ENCODE measurements around the gene SETD5. TPM values are rescaled to one million over a fixed set of nuclear protein-coding genes. Genes with fewer than 3 reads are reported as not detected.

SETD5 gene
- total RNA-seq, 6 experiments from 2014 or later: 62.0 to 74.6 (median 67.4) TPM

DNA sequence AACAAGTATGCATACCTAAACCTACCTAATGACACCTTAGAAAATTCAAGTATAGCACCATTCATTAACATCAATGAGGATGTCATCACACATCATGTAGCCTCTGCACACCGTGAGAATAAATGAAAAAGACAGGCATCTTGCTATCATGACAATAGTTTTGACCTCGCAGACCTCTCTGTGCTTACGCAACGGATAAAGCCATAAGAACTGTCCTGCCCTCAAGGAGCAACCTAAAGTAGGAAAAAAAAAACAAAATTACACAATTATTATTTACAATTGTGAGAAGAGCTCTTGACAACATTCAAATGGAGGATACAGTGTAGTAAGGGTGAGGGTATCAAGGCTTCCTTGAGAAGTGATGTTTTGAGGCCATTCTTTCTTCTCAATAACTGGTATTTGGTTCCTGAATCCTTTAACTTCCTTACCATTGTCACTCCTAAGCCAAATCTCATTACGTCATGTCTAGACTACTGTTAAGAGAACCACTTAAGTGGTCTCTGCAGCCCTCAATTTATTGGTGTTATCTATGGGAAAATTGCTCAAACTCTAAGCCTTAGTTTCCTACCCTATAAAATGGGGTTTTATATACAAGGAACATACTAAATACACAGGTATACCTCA lies 7.0 kb upstream of the SETD5 start:
- TF ChIP-seq, protein P1, sequence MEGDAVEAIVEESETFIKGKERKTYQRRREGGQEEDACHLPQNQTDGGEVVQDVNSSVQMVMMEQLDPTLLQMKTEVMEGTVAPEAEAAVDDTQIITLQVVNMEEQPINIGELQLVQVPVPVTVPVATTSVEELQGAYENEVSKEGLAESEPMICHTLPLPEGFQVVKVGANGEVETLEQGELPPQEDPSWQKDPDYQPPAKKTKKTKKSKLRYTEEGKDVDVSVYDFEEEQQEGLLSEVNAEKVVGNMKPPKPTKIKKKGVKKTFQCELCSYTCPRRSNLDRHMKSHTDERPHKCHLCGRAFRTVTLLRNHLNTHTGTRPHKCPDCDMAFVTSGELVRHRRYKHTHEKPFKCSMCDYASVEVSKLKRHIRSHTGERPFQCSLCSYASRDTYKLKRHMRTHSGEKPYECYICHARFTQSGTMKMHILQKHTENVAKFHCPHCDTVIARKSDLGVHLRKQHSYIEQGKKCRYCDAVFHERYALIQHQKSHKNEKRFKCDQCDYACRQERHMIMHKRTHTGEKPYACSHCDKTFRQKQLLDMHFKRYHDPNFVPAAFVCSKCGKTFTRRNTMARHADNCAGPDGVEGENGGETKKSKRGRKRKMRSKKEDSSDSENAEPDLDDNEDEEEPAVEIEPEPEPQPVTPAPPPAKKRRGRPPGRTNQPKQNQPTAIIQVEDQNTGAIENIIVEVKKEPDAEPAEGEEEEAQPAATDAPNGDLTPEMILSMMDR (IDR thresholded peaks at IDR 0.05): no peak
- Mint-ChIP-seq H3K9me3 (no peaks in the 10 kb centered on the region), H3K4me3 (no peak overlapping the region), H3K27me3 (ENCODE audit: insufficient read depth) (no peaks in the 10 kb centered on the region), H3K36me3 (ENCODE audit: low read depth) (peaks cover 51% of the 10 kb centered on the region), H3K27ac (no peak overlapping the region), H3K4me1 (ENCODE audit: low read depth) (peaks cover 50% of the 10 kb centered on the region)
- DNase-seq: no peak

DNA sequence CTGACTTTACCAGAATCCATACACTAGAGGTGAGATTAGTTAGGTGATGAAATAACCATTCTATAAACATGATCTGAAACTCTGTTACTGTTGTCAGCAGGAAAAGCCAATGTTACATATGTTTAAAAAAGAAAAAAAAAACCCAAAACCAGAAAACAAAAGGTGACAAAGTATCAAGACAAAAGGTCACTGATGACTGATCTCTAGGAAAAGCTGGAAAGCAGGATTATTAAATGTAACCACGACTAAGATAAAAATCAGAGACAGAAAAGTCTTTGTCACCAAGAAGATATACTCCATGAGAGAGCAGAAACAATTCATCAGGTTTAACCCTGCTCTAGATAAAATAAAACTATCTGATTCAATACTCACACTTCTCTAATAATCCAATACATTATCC lies 5.4 kb upstream of the SETD5 start:
- TF ChIP-seq, protein P1 (IDR thresholded peaks at IDR 0.05): no peak
- Mint-ChIP-seq H3K4me1 (ENCODE audit: low read depth) (peaks cover 45% of the 10 kb centered on the region), H3K27me3 (ENCODE audit: insufficient read depth) (peaks cover 5% of the 10 kb centered on the region), H3K4me3 (peak overlapping the region; percentile 20; the same call in 1 of the 2 replicates), H3K36me3 (ENCODE audit: low read depth) (peaks cover 53% of the 10 kb centered on the region), H3K9me3 (no peaks in the 10 kb centered on the region), H3K27ac (peak overlapping the region; percentile 20; the same call in 1 of the 2 replicates)
- no peak for DNase-seq

DNA sequence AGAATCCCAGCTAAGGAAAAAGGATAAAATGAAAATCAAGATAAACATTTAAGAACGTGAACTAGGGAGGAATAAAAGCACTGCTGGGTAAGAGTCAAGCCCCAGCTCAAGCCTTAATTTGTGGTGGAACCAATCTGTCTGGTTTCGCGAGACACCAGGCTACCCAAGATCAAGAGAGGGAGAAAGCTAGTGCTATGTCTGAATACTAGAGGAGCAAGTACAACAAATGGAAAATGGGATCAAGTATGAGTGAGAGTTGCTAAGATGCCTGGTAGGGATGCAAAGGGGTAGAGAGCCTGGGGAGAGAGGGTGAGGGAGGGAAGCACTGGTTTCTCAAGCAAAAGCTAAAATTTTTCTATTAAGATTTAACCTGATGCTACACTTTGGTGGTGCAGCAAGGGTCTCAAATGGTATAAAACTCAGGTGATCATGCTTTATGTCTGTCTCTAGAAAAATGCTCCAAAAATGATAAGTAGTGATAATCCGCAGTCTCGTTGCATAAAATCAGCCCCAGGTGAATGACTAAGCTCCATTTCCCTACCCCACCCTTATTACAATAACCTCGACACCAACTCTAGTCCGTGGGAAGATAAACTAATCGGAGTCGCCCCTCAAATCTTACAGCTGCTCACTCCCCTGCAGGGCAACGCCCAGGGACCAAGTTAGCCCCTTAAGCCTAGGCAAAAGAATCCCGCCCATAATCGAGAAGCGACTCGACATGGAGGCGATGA lies 1.7 kb upstream of the SETD5 start:
- H3K27ac Mint-ChIP-seq: peak overlapping the region; percentile 97
- H3K9me3 Mint-ChIP-seq: no peaks in the 10 kb centered on the region
- peaks cover 12% of the 10 kb centered on the region for H3K27me3 Mint-ChIP-seq (ENCODE audit: insufficient read depth)
- no peak for DNase-seq
- H3K4me3 Mint-ChIP-seq: peak overlapping the region; percentile 99
- peaks cover 59% of the 10 kb centered on the region for H3K4me1 Mint-ChIP-seq (ENCODE audit: low read depth)
- H3K36me3 Mint-ChIP-seq (ENCODE audit: low read depth): peaks cover 54% of the 10 kb centered on the region
- TF ChIP-seq, protein P1 (IDR thresholded peaks at IDR 0.05): no peak

DNA sequence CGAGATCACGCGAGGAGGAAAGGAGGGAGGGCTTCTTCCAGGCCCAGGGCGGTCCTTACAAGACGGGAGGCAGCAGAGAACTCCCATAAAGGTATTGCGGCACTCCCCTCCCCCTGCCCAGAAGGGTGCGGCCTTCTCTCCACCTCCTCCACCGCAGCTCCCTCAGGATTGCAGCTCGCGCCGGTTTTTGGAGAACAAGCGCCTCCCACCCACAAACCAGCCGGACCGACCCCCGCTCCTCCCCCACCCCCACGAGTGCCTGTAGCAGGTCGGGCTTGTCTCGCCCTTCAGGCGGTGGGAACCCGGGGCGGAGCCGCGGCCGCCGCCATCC lies 1.1 kb upstream of the SETD5 start:
- peaks cover 49% of the 10 kb centered on the region for H3K36me3 Mint-ChIP-seq (ENCODE audit: low read depth)
- TF ChIP-seq, protein P1 (IDR thresholded peaks at IDR 0.05): no peak
- peaks cover 65% of the 10 kb centered on the region for H3K4me1 Mint-ChIP-seq (ENCODE audit: low read depth)
- peak; percentile 95 for DNase-seq
- peak overlapping the region; percentile 97 for H3K27ac Mint-ChIP-seq
- H3K27me3 Mint-ChIP-seq (ENCODE audit: insufficient read depth): peaks cover 12% of the 10 kb centered on the region
- peak overlapping the region; percentile 99 for H3K4me3 Mint-ChIP-seq
- no peaks in the 10 kb centered on the region for H3K9me3 Mint-ChIP-seq

DNA sequence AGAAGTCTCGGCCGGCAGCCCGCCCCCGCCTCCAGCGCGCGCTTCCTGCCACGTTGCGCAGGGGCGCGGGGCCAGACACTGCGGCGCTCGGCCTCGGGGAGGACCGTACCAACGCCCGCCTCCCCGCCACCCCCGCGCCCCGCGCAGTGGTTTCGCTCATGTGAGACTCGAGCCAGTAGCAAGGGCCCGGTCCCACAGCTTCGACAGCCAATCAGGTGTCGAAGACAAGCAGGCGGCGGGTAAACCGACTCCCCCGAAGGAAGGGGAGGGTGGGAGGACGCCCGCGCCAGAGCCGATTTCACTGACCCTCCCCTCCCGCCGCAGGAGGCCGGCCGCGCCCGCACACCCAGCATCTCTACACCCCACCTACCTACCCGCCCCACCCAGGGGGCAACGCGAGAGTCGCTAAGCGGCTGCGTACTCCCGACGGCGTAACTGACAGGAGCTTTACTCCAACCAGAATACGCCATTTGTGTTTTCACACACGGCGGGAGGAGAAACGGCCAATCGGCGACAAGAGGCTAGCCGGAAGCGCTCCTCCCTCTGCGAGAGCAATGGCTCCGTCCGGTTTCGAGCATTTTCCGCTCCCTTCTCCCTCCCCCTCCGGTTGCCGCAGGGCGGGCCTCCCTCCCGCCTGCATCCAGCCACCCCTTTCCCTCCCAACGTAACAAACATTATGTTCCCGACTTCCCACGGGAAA lies 633 bp upstream of the SETD5 start:
- Mint-ChIP-seq H3K4me1 (ENCODE audit: low read depth) (peaks cover 65% of the 10 kb centered on the region), H3K9me3 (no peaks in the 10 kb centered on the region), H3K4me3 (peak overlapping the region; percentile 99), H3K36me3 (ENCODE audit: low read depth) (peaks cover 44% of the 10 kb centered on the region), H3K27ac (peak overlapping the region; percentile 97), H3K27me3 (ENCODE audit: insufficient read depth) (peaks cover 12% of the 10 kb centered on the region)
- TF ChIP-seq, protein P1 (IDR thresholded peaks at IDR 0.05): no peak
- DNase-seq: peak; percentile 100
